GM12878 (cell line): ENCODE measurements around the gene NCF1.
"Not testable (repeated sequence)": the region's sequence is repeated elsewhere in the genome, so short reads cannot be mapped to it uniquely, and the experiment has no call there.

Experiments
- CTCF ChIP-seq, 3 experiments: IDR thresholded peaks in 2 of 3; conservative IDR thresholded peaks in 1 of 3; 2 replicates each; pipeline ENCODE4 v1.5.1; 2011; ENCODE audit warnings: low read depth in 3 of 3, low read length in 3 of 3, mild to moderate bottlenecking in 3 of 3, control low read depth in 2 of 3, moderate library complexity in 2 of 3, inconsistent platforms in 1 of 3, mixed read lengths in 1 of 3; ENCODE audit not compliant: control insufficient read depth in 2 of 3, insufficient read depth in 1 of 3; ENCODE audit errors: extremely low read depth in 1 of 3
- HDAC2 ChIP-seq: fragments of 200-600 bp; sonication (generic); IDR thresholded peaks from 2 replicates; pipeline ENCODE4 v1.6.1; 2017
- JUND ChIP-seq: IDR thresholded peaks from 2 replicates; pipeline ENCODE4 v1.6.1; 2012; ENCODE audit warnings: low read depth, mild to moderate bottlenecking, low read length, improper control_type of control experiment, moderate library complexity
- USF2 ChIP-seq: IDR thresholded peaks from 2 replicates; pipeline ENCODE4 v1.6.1; 2011; ENCODE audit warnings: low read depth, low read length, improper control_type of control experiment, borderline replicate concordance
- YY1 ChIP-seq: IDR thresholded peaks from 2 replicates; pipeline ENCODE4 v1.6.1; 2011; ENCODE audit warnings: low read depth, mild to moderate bottlenecking, low read length

GRCh38 chr7:74765205-74765918, 8.4 kb upstream of the NCF1 start:
- TF ChIP-seq JUND; CTCF (IDR thresholded peaks at IDR 0.05 in 2 of 3, conservative IDR thresholded peaks at IDR 0.05 in 1 of 3; ENCODE audit: control insufficient read depth in 2 of 3, extremely low read depth in 1 of 3, insufficient read depth in 1 of 3, low read depth in 3 of 3, low read length in 3 of 3); YY1; USF2; HDAC2: not testable (repeated sequence)
